Measurements from ENCODE around the gene KLF5. TPM values are rescaled to one million over a fixed set of nuclear protein-coding genes. Genes with fewer than 3 reads are reported as not detected.

The KLF5 gene
- polyA plus RNA-seq, 1 donor: 179 TPM

- Histone ChIP-seq H3K36me3 (ENCODE audit: control insufficient read depth, insufficient read depth, low read length) (peaks cover 9% of the 10 kb centered on the region), H3K9me3 (ENCODE audit: control insufficient read depth, low read depth, low read length) (no peaks in the 10 kb centered on the region), H3K4me1 (ENCODE audit: control insufficient read depth, insufficient read depth, low read length) (peaks cover 3% of the 10 kb centered on the region), H3K27ac (ENCODE audit: low read length) (peak overlapping the region; percentile 95), H3K4me3 (ENCODE audit: low read length) (peak overlapping the region; percentile 70), H3K27me3 (ENCODE audit: control insufficient read depth, insufficient read depth, low read length) (no peaks in the 10 kb centered on the region)
- no peak for DNase-seq
- no CpG with 5 or more reads among the region's 8 CpGs for WGBS (ENCODE audit: insufficient coverage, low lambda C conversion rate)
Measured at GRCh38 chr13:73058432-73058735, 421 bp upstream of the KLF5 start.

- DNase-seq: peak in 1 of 2 donors; percentile 56
- peaks cover 14% of the 10 kb centered on the region for H3K36me3 ChIP-seq (ENCODE audit: control insufficient read depth, insufficient read depth, low read length)
Measured at GRCh38 chr13:73059460-73060250, 850 bp downstream of the KLF5 start.

GRCh38 chr13:73060251-73061160 lies 1.7 kb downstream of the KLF5 start:
- DNase-seq: peak in 1 of 2 donors; percentile 70
- H3K4me1 ChIP-seq (ENCODE audit: control insufficient read depth, insufficient read depth, low read length): no peaks in the 10 kb centered on the region
- H3K27me3 ChIP-seq (ENCODE audit: control insufficient read depth, insufficient read depth, low read length): no peaks in the 10 kb centered on the region
- WGBS (ENCODE audit: insufficient coverage, low lambda C conversion rate): 16% methylated on average over 5 of the region's 26 CpGs
- peak overlapping the region; percentile 77 for H3K27ac ChIP-seq (ENCODE audit: low read length)
- peaks cover 16% of the 10 kb centered on the region for H3K36me3 ChIP-seq (ENCODE audit: control insufficient read depth, insufficient read depth, low read length)
- H3K4me3 ChIP-seq (ENCODE audit: low read length): peak overlapping the region; percentile 83
- H3K9me3 ChIP-seq (ENCODE audit: control insufficient read depth, low read depth, low read length): no peaks in the 10 kb centered on the region

More at GRCh38 chr13:73059460-73060250, 850 bp downstream of the KLF5 start:
- H3K4me1 ChIP-seq (ENCODE audit: control insufficient read depth, insufficient read depth, low read length): no peaks in the 10 kb centered on the region
- H3K27me3 ChIP-seq (ENCODE audit: control insufficient read depth, insufficient read depth, low read length): no peaks in the 10 kb centered on the region
- 0% methylated on average over 2 of the region's 68 CpGs for WGBS (ENCODE audit: insufficient coverage, low lambda C conversion rate)
- peak overlapping the region; percentile 83 for H3K4me3 ChIP-seq (ENCODE audit: low read length)
- no peaks in the 10 kb centered on the region for H3K9me3 ChIP-seq (ENCODE audit: control insufficient read depth, low read depth, low read length)
- peak overlapping the region; percentile 77 for H3K27ac ChIP-seq (ENCODE audit: low read length)

GRCh38 chr13:73061473-73061872 lies 2.7 kb downstream of the KLF5 start:
- peak overlapping the region; percentile 83 for H3K4me3 ChIP-seq (ENCODE audit: low read length)
- H3K4me1 ChIP-seq (ENCODE audit: control insufficient read depth, insufficient read depth, low read length): peaks cover 4% of the 10 kb centered on the region
- 25% methylated on average over 1 of the region's 6 CpGs for WGBS (ENCODE audit: insufficient coverage, low lambda C conversion rate)
- no peak for DNase-seq
- peaks cover 16% of the 10 kb centered on the region for H3K36me3 ChIP-seq (ENCODE audit: control insufficient read depth, insufficient read depth, low read length)
- H3K27me3 ChIP-seq (ENCODE audit: control insufficient read depth, insufficient read depth, low read length): no peaks in the 10 kb centered on the region
- peak overlapping the region; percentile 77 for H3K27ac ChIP-seq (ENCODE audit: low read length)
- no peaks in the 10 kb centered on the region for H3K9me3 ChIP-seq (ENCODE audit: control insufficient read depth, low read depth, low read length)

- H3K27me3 ChIP-seq (ENCODE audit: control insufficient read depth, insufficient read depth, low read length): no peaks in the 10 kb centered on the region
- peak in 1 of 2 donors; percentile 81 for DNase-seq
- H3K4me1 ChIP-seq (ENCODE audit: control insufficient read depth, insufficient read depth, low read length): peaks cover 4% of the 10 kb centered on the region
- H3K36me3 ChIP-seq (ENCODE audit: control insufficient read depth, insufficient read depth, low read length): peaks cover 16% of the 10 kb centered on the region
- WGBS (ENCODE audit: insufficient coverage, low lambda C conversion rate): no CpG with 5 or more reads among the region's 9 CpGs
- peak overlapping the region; percentile 83 for H3K4me3 ChIP-seq (ENCODE audit: low read length)
- H3K9me3 ChIP-seq (ENCODE audit: control insufficient read depth, low read depth, low read length): no peaks in the 10 kb centered on the region
- peak overlapping the region; percentile 77 for H3K27ac ChIP-seq (ENCODE audit: low read length)
Measured at GRCh38 chr13:73061876-73062275, 3.1 kb downstream of the KLF5 start.

GRCh38 chr13:73062468-73062867 lies 3.7 kb downstream of the KLF5 start:
- H3K27me3 ChIP-seq (ENCODE audit: control insufficient read depth, insufficient read depth, low read length): no peaks in the 10 kb centered on the region
- DNase-seq: peak in 1 of 2 donors; percentile 54
- peaks cover 19% of the 10 kb centered on the region for H3K36me3 ChIP-seq (ENCODE audit: control insufficient read depth, insufficient read depth, low read length)
- peaks cover 4% of the 10 kb centered on the region for H3K4me1 ChIP-seq (ENCODE audit: control insufficient read depth, insufficient read depth, low read length)
- WGBS (ENCODE audit: insufficient coverage, low lambda C conversion rate): no CpG with 5 or more reads among the region's 13 CpGs
- no peaks in the 10 kb centered on the region for H3K9me3 ChIP-seq (ENCODE audit: control insufficient read depth, low read depth, low read length)
- peak overlapping the region; percentile 83 for H3K4me3 ChIP-seq (ENCODE audit: low read length)
- H3K27ac ChIP-seq (ENCODE audit: low read length): peak overlapping the region; percentile 77

GRCh38 chr13:73063166-73063565 lies 4.4 kb downstream of the KLF5 start:
- 19% methylated on average over 2 of the region's 3 CpGs for WGBS (ENCODE audit: insufficient coverage, low lambda C conversion rate)
- H3K9me3 ChIP-seq (ENCODE audit: control insufficient read depth, low read depth, low read length): no peaks in the 10 kb centered on the region
- H3K27me3 ChIP-seq (ENCODE audit: control insufficient read depth, insufficient read depth, low read length): no peaks in the 10 kb centered on the region
- DNase-seq: peak in 1 of 2 donors; percentile 40
- peak overlapping the region; percentile 77 for H3K27ac ChIP-seq (ENCODE audit: low read length)
- H3K4me3 ChIP-seq (ENCODE audit: low read length): peak overlapping the region; percentile 83
- peaks cover 25% of the 10 kb centered on the region for H3K36me3 ChIP-seq (ENCODE audit: control insufficient read depth, insufficient read depth, low read length)
- H3K4me1 ChIP-seq (ENCODE audit: control insufficient read depth, insufficient read depth, low read length): peaks cover 4% of the 10 kb centered on the region

- Histone ChIP-seq H3K27ac (ENCODE audit: low read length) (peak overlapping the region; percentile 77), H3K9me3 (ENCODE audit: control insufficient read depth, low read depth, low read length) (no peaks in the 10 kb centered on the region), H3K36me3 (ENCODE audit: control insufficient read depth, insufficient read depth, low read length) (peaks cover 26% of the 10 kb centered on the region), H3K27me3 (ENCODE audit: control insufficient read depth, insufficient read depth, low read length) (no peaks in the 10 kb centered on the region), H3K4me3 (ENCODE audit: low read length) (peak overlapping the region; percentile 83), H3K4me1 (ENCODE audit: control insufficient read depth, insufficient read depth, low read length) (peaks cover 5% of the 10 kb centered on the region)
- peak in 1 of 2 donors; percentile 78 for DNase-seq
- WGBS (ENCODE audit: insufficient coverage, low lambda C conversion rate): no CpG with 5 or more reads among the region's 2 CpGs
Measured at GRCh38 chr13:73065036-73065435, 6.2 kb downstream of the KLF5 start.

- H3K36me3 ChIP-seq (ENCODE audit: control insufficient read depth, insufficient read depth, low read length): peaks cover 32% of the 10 kb centered on the region
- H3K27me3 ChIP-seq (ENCODE audit: control insufficient read depth, insufficient read depth, low read length): no peaks in the 10 kb centered on the region
- peak overlapping the region; percentile 12 for H3K4me3 ChIP-seq (ENCODE audit: low read length)
- 57% methylated on average over 1 of the region's 7 CpGs for WGBS (ENCODE audit: insufficient coverage, low lambda C conversion rate)
- peak overlapping the region; percentile 77 for H3K27ac ChIP-seq (ENCODE audit: low read length)
- peaks cover 13% of the 10 kb centered on the region for H3K4me1 ChIP-seq (ENCODE audit: control insufficient read depth, insufficient read depth, low read length)
- no peaks in the 10 kb centered on the region for H3K9me3 ChIP-seq (ENCODE audit: control insufficient read depth, low read depth, low read length)
- DNase-seq: peak in 1 of 2 donors; percentile 87
Measured at GRCh38 chr13:73065665-73066340, 7.0 kb downstream of the KLF5 start.
